Measurements from ENCODE around the gene CRABP1. TPM values are rescaled to one million over a fixed set of nuclear protein-coding genes. Genes with fewer than 3 reads are reported as not detected.

The CRABP1 gene
- total and polyA plus RNA-seq, 10 of the 15 experiments (the other 5 are each of a cell fraction or from before 2014, with no cell fraction given) = 0.21 to 0.41 TPM; not detected in 8

DNA sequence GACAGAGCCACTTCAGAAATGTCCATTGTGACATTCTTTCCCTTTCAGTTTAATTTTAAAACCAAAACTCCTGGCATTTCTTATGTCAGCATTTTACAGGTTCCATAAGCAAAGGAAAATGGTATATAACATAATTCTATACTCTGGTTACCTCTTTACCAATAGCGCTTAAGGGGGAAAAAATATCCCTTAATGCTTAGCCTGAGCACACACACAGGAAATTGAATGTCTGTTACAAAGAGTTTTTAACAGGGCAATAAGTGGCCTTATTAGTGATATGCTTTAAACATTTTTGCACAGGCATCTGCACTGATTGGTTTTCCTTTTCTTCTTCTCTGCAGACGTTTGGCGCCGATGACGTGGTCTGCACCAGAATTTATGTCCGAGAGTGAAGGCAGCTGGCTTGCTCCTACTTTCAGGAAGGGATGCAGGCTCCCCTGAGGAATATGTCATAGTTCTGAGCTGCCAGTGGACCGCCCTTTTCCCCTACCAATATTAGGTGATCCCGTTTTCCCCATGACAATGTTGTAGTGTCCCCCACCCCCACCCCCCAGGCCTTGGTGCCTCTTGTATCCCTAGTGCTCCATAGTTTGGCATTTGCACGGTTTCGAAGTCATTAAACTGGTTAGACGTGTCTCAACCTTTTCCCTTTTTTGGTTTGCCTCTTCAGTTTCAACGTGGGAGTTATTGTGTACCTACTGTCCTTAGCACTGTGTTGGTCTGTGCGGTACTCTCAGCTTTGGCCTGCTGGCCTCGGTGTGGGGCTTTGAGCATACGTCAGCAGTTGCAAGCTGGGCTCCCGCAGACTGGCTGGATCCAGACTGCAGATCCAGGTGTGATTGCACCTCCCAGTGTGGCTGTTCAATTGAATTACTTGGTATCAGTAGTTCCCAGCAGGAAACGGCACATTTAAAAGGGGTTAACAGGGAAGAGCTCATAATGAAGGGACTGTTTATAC lies 7.7 kb downstream of the CRABP1 start:
- SMC1A ChIA-PET (ENCODE audit: uncharacterized antibody, unreplicated experiment) = interaction anchor here (0.7 kb wide), 1 partner anchor 382 kb away, joined by 3 read pairs; no protein-coding TSS in a partner anchor
- TF ChIP-seq MXI1 (IDR thresholded peaks at IDR 0.05; ENCODE audit: low read depth, low read length) (no peak), ZZZ3 (IDR thresholded peaks at IDR 0.05; ENCODE audit: control insufficient read depth, insufficient read length, low read depth) (no peak), BMI1 (IDR thresholded peaks at IDR 0.05; ENCODE audit: borderline replicate concordance) (no peak), KDM1A (IDR thresholded peaks at IDR 0.05; ENCODE audit: borderline replicate concordance) (no peak), ATF3 (IDR thresholded peaks at IDR 0.05; ENCODE audit: borderline replicate concordance, extremely low read depth, low read depth, low read length) (no peak), JUND (IDR thresholded peaks at IDR 0.05; ENCODE audit: low read depth, low read length) (no peak), IRF3 (IDR thresholded peaks at IDR 0.05) (no peak), POLR2A (IDR thresholded peaks at IDR 0.05; ENCODE audit: low read depth, low read length) (no peak), ATF7 (IDR thresholded peaks at IDR 0.05; ENCODE audit: low read depth) (no peak), SUZ12 (IDR thresholded peaks at IDR 0.05; ENCODE audit: unreplicated experiment) (no peak), SIN3A (IDR thresholded peaks at IDR 0.05; ENCODE audit: low read depth, low read length) (no peak)
- Histone ChIP-seq H3K4me1 (ENCODE audit: control insufficient read depth, insufficient read depth, low read length) (no peaks in the 10 kb centered on the region), H4K20me1 (ENCODE audit: control insufficient read depth, insufficient read depth) (no peaks in the 10 kb centered on the region), H3K27ac (ENCODE audit: control insufficient read depth, insufficient read depth) (no peak overlapping the region), H3K4me3 (no peak overlapping the region), H3K36me3 (ENCODE audit: control insufficient read depth in 2 of 2, insufficient read depth in 2 of 2, low read length in 1 of 2) (no peaks in the 10 kb centered on the region), H3K9me3 (replicated peaks; ENCODE audit: control insufficient read depth, insufficient read depth, low read length) (no peaks in the 10 kb centered on the region; the same call in 2 of the 3 replicates), H3K27me3 (replicated peaks in 1 of 2; ENCODE audit: control insufficient read depth in 2 of 2, insufficient read depth in 2 of 2, low read length in 1 of 2) (peaks cover 0 to 1% of the 10 kb centered on the region in 2 experiments; a peak in 3 of 4 replicates), H3K9ac (ENCODE audit: control insufficient read depth, insufficient read depth, low read length) (no peak overlapping the region), H3K4me2 (ENCODE audit: control insufficient read depth, insufficient read depth) (no peak overlapping the region), H3K79me2 (ENCODE audit: control insufficient read depth, insufficient read depth, low read length) (no peaks in the 10 kb centered on the region), H2AFZ (ENCODE audit: control insufficient read depth, low read depth, low read length) (no peak overlapping the region)
- CTCF ChIA-PET = no interaction called here
- RAD21 ChIA-PET (ENCODE audit: unreplicated experiment) = no interaction called here
- DNase-seq (ENCODE audit: low read depth, low spot score) (no peak), FAIRE-seq (no peak), ATAC-seq (no peak)
- intact Hi-C loops (cut with micrococcal nuclease; ENCODE audit: unreplicated experiment) (no loop called here), in situ Hi-C loops (cut with MboI) (no loop called here)
- POLR2A ChIA-PET = no interaction called here
- no TSS peak for BruUV-seq (replicated peaks)
- 40% methylated on average over 17 of the region's 17 CpGs for WGBS (ENCODE audit: insufficient coverage, insufficient replicate concordance, low lambda C conversion rate, missing lambda C conversion rate)

Data from GM12878 (cell line).